Mononuclear cell (primary cell): ENCODE measurements around the gene BMP6. TPM values are rescaled to one million over a fixed set of nuclear protein-coding genes. Genes with fewer than 3 reads are reported as not detected.

Source experiments
- H3K27me3 ChIP-seq: 2 replicates; pipeline ENCODE4 v1.6.0; 2011; ENCODE audit warnings: low read length, control low read depth; ENCODE audit not compliant: insufficient read depth
- H3K4me1 ChIP-seq: 2 replicates; pipeline ENCODE4 v1.5.1; 2011; ENCODE audit warnings: mild to moderate bottlenecking, low read length, control low read depth; ENCODE audit not compliant: insufficient read depth
- H3K4me3 ChIP-seq: 2 replicates; pipeline ENCODE4 v1.5.1; 2011; ENCODE audit warnings: mild to moderate bottlenecking, low read length, moderate library complexity
- H3K9me3 ChIP-seq: 2 replicates; pipeline ENCODE4 v1.5.1; 2011; ENCODE audit warnings: low read depth, mild to moderate bottlenecking, control low read depth, low read length
- total RNA-seq: library from RNA; depleted of rRNA; stranded (reverse); fragments of >200 nt; gene quantifications from one replicate; pipeline ENCODE4 v1.2.3, GENCODE V29; 2012

Gene BMP6
- total RNA-seq, 1 donor = 7.7 TPM

GRCh38 chr6:7833751-7834070 is 107.8 kb downstream of the BMP6 start:
- H3K27me3 ChIP-seq = no peaks in the 10 kb centered on the region

DNA sequence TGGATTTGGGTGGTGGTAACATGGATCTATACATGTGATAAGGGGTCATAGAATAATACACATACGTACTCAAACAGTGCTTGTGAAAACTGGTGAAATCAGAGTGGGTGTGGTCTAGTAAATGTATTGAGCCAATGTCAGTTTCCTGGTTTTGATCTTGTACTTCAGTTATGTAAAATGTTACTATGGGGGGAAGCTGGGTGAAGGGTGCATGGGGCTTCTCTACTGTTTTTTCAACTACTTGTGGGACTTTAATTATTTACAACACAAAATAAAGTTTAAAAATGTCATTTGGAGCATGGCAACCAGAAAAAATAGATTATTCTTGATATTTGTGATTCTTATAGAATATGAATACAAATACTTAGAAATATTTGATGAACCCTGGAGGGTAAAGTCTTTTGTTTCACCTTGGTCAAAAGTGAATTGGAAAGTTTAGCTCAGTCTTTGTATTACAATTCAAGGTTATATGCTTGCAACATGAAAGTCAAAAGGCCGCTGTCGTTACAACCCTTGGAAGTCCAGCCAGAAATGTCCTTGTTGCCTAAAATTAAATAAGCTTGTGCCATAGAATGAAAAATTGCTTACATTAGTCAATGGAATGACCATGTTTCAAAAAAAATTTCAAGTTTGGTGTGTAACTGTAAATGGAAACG is 110.6 kb downstream of the BMP6 start:
- no peaks in the 10 kb centered on the region for H3K27me3 ChIP-seq
- no peaks in the 10 kb centered on the region for H3K9me3 ChIP-seq
- no peaks in the 10 kb centered on the region for H3K4me1 ChIP-seq
- H3K4me3 ChIP-seq = no peak overlapping the region

More at GRCh38 chr6:7833751-7834070, 107.8 kb downstream of the BMP6 start:
- Histone ChIP-seq H3K4me1 (no peaks in the 10 kb centered on the region), H3K9me3 (no peaks in the 10 kb centered on the region), H3K4me3 (no peak overlapping the region)

- Histone ChIP-seq H3K4me1 (no peaks in the 10 kb centered on the region), H3K9me3 (no peaks in the 10 kb centered on the region), H3K4me3 (no peak overlapping the region), H3K27me3 (no peaks in the 10 kb centered on the region)
Observed at GRCh38 chr6:7841781-7842468, 116.0 kb downstream of the BMP6 start.

DNA sequence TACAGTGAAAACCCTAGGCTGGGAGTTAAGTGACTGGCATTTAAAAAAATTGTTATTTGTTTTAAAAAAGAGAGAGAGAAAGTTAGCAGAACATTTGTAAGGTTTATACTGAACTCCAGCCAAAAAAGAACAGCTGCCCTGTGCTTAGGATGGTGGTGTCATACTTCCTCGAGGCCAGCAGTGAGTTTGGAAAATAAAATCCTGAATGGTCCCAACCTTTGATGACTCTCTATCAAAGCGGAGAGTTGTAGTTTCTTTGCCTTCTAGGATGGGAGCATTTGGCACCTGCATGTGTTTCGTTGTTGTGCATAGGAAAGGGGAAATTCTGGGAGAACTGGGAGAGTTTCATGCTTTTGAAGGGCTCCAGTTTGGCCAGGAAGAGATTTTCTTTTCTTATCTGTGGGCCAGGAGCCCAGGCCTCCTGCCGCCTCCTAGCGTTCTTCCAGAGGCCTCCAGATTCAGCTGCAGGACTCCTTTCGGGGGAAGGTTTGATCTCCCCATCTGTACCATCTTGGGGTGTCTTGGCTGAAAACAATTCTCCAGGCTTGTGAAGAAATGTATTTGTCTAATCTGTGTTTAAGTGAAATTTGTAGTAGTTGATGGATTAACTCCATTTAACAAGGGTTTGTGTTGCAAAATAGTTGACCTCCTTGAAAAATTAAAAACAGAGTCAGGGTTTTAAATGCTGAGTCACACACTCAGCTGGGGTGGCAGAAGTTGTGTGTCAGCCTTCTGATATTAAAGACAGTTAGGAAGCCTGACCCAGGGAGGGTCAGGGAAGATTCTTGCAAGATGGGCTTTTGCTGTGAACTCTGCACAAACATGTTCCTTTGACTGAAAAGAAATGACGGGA is 121.3 kb downstream of the BMP6 start:
- Histone ChIP-seq H3K4me3 (no peak overlapping the region), H3K4me1 (no peaks in the 10 kb centered on the region), H3K27me3 (no peaks in the 10 kb centered on the region), H3K9me3 (peaks cover 6% of the 10 kb centered on the region)

DNA sequence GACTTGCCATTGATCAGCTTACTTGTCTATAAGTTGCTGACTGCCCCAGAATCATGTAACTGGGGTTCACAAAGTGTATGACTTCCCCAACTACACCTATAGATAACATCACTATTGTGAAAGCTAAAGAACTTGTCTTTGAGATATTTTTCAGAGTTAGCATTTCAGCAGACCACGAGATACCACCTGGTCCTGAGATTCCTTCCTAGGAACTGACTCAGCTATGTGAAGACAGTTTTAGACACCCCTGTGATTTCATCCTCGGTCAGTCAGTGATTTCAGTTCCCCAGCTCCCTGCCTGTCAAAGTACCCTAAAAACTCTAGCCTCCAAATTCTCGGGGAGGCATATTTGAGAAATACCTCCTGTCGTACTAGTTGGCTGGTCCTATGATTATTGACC is 122.3 kb downstream of the BMP6 start:
- no peaks in the 10 kb centered on the region for H3K27me3 ChIP-seq
- H3K4me3 ChIP-seq = no peak overlapping the region
- H3K4me1 ChIP-seq = no peaks in the 10 kb centered on the region
- peaks cover 7% of the 10 kb centered on the region for H3K9me3 ChIP-seq

- Histone ChIP-seq H3K4me1 (no peaks in the 10 kb centered on the region), H3K4me3 (no peak overlapping the region), H3K27me3 (no peaks in the 10 kb centered on the region), H3K9me3 (peaks cover 7% of the 10 kb centered on the region)
Observed at GRCh38 chr6:7851780-7852179, 125.9 kb downstream of the BMP6 start.

DNA sequence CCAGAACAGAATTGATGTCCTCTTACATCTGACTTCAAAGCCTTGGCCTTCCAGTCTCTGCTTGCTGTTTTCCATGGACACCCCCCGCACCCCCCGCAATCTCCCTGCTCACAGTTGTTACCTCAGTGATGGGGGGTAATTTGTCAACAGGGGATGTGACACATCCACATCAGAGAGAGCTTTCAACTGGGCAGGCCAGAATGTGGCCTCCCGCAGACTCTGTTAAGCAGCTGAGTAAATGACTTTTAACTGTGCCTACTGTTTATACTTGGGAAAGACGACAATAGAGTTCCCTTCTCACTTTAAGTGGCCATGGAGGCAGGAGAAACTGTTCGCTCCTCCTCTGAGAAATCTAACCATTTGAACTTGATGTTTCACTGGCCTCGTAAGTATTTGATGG is 133.7 kb downstream of the BMP6 start:
- H3K27me3 ChIP-seq = no peaks in the 10 kb centered on the region
- no peak overlapping the region for H3K4me3 ChIP-seq
- no peaks in the 10 kb centered on the region for H3K4me1 ChIP-seq
- H3K9me3 ChIP-seq = no peaks in the 10 kb centered on the region

DNA sequence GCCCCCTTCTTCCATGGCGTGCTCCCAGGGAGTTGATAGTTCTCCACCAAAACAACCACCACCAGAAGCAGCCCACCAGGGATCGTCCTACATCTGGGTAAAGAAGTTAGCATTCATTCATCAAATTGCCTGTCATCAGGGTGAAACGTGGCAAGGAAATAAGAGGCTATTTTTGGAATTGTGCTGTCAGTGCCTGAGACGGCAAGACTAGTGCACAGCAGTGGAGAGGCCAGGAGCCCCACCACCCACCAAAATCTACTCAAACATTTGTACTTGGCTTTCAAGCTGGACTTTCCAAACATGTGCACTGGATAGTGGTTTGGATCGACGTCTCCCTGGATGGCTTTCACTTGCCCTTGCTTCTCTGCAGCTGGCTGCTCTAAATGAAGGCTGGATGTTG is 139.9 kb downstream of the BMP6 start:
- no peaks in the 10 kb centered on the region for H3K4me1 ChIP-seq
- no peak overlapping the region for H3K4me3 ChIP-seq
- H3K27me3 ChIP-seq = no peaks in the 10 kb centered on the region
- H3K9me3 ChIP-seq = no peaks in the 10 kb centered on the region

DNA sequence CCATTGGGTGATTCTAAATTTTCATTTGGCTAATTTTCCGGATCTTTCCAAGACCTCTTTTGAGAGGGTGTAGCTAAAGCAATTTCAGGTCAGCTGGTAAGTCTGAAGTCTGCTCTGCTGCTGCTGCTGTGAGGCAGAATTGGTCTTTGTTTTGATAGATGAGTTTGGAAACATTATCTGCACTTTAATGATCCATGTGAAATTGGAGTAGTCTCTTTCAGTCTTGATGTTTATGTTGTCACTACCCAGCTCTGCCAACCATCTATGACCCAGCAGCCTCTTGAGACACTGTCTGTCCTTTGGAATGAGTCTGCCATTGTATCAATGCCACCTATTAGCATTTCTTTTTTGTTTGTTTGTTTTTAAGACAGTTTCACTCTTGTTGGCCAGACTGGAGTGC is 140.6 kb downstream of the BMP6 start:
- H3K9me3 ChIP-seq = no peaks in the 10 kb centered on the region
- H3K4me1 ChIP-seq = no peaks in the 10 kb centered on the region
- no peaks in the 10 kb centered on the region for H3K27me3 ChIP-seq
- H3K4me3 ChIP-seq = no peak overlapping the region

- Histone ChIP-seq H3K9me3 (no peaks in the 10 kb centered on the region), H3K4me1 (no peaks in the 10 kb centered on the region), H3K4me3 (no peak overlapping the region), H3K27me3 (no peaks in the 10 kb centered on the region)
Observed at GRCh38 chr6:7868926-7869325, 143.0 kb downstream of the BMP6 start.

DNA sequence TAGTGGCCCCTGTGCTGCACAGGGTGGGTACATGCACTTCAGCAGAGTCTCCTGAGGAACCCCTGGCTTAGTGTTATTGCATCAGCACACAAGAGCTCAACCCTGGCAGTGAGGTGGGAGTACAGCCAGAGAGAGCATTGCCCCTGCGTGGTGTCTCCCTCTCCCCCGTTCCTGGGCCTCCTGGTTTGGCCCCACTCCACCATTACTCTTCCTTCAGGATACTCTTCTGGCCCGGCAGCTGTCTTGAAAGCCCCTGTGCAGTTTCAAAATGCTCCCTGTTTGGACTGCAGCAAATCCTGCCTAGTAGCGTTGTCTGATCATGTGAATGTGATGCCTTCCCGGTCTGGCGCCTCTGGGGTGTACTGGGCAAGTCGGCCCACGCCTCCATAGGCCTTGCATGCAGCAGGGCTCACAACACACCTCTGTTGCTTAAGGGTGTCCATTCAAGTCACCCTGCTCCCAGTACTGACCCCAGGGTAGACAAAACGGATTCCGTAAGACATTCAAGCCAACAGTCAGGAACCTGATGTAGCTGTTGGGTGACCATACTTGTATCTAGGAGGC is 152.6 kb downstream of the BMP6 start:
- H3K4me3 ChIP-seq = no peak overlapping the region
- no peaks in the 10 kb centered on the region for H3K4me1 ChIP-seq
- H3K9me3 ChIP-seq = no peaks in the 10 kb centered on the region
- no peaks in the 10 kb centered on the region for H3K27me3 ChIP-seq

DNA sequence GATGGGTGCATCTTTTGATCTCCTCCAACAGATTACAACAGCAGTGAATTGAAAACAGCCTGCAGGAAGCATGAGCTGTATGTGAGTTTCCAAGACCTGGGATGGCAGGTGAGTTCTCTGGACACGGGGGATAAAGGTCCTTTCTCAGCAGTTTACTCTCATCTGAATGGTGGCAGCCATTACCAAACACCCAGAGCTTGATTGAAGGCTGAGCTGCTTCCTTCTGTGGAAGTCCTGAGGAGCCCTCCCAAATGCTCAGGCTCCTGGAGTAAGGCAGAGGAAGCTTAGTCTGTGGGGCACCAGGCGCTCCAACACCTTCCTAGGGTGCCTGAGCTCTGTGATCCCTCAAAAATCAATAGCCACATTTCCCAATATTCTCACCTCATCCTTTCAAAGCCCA is 153.1 kb downstream of the BMP6 start:
- H3K4me3 ChIP-seq = no peak overlapping the region
- H3K9me3 ChIP-seq = no peaks in the 10 kb centered on the region
- no peaks in the 10 kb centered on the region for H3K27me3 ChIP-seq
- no peaks in the 10 kb centered on the region for H3K4me1 ChIP-seq

DNA sequence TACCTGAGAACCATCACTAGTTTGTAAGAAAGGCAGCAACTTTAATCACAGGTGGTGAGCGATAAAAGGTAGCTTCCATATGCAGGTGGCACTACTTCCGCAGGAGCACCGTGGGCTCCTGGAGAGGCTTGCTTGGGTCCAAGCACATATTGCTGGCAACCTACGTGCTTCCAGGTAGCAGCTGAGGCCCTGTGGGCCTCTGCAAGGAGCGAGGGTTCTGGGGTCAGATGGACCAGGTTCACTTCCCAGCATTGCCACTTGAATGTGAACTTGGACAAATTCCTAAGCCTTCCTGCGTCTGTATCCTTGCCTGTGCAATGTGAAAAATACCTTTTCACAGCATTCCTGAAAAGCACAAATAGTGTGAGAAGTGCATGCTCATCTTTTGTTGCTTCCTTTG is 153.7 kb downstream of the BMP6 start:
- H3K4me1 ChIP-seq = no peaks in the 10 kb centered on the region
- no peaks in the 10 kb centered on the region for H3K9me3 ChIP-seq
- H3K4me3 ChIP-seq = no peak overlapping the region
- H3K27me3 ChIP-seq = no peaks in the 10 kb centered on the region

GRCh38 chr6:7879980-7880717 is 154.2 kb downstream of the BMP6 start:
- Histone ChIP-seq H3K9me3 (no peaks in the 10 kb centered on the region), H3K4me1 (no peaks in the 10 kb centered on the region), H3K27me3 (no peaks in the 10 kb centered on the region), H3K4me3 (no peak overlapping the region)

- no peak overlapping the region for H3K4me3 ChIP-seq
- H3K4me1 ChIP-seq = no peaks in the 10 kb centered on the region
- no peaks in the 10 kb centered on the region for H3K9me3 ChIP-seq
- H3K27me3 ChIP-seq = no peaks in the 10 kb centered on the region
Observed at GRCh38 chr6:7880718-7881107, 154.8 kb downstream of the BMP6 start.
